ENCODE results near the gene MS4A18. TPM values are rescaled to one million over a fixed set of nuclear protein-coding genes. Genes with fewer than 3 reads are reported as not detected.
"Not testable (repeated sequence)": the region's sequence is repeated elsewhere in the genome, so short reads cannot be mapped to it uniquely, and the experiment has no call there.

Gene MS4A18
- total and polyA plus RNA-seq, 2 experiments from 2014 or later = not detected

- H3K27ac ChIP-seq = no peak overlapping the region
- TF ChIP-seq EZH2 (IDR thresholded peaks at IDR 0.05; ENCODE audit: borderline replicate concordance) = no peak
- TF ChIP-seq EZH2phosphoT487 (IDR thresholded peaks at IDR 0.05; ENCODE audit: low read depth, severe bottlenecking, unreplicated experiment) = no peak
- no peak for TF ChIP-seq CTCF (IDR thresholded peaks at IDR 0.05; ENCODE audit: poor library complexity)
- no peak overlapping the region for H2AFZ ChIP-seq
- no peak for DNase-seq (ENCODE audit: low spot score)
- no peaks in the 10 kb centered on the region for H4K20me1 ChIP-seq (ENCODE audit: insufficient read depth, poor library complexity, severe bottlenecking)
- no peaks in the 10 kb centered on the region for H3K36me3 ChIP-seq (replicated peaks; ENCODE audit: insufficient read depth, low read depth)
- no peaks in the 10 kb centered on the region for H3K27me3 ChIP-seq
- H3K9me3 ChIP-seq (ENCODE audit: low read depth) = no peaks in the 10 kb centered on the region
- H3K4me1 ChIP-seq (ENCODE audit: insufficient read depth) = peaks cover 12% of the 10 kb centered on the region
- H3K4me3 ChIP-seq = no peak overlapping the region
- no peaks in the 10 kb centered on the region for H3K79me2 ChIP-seq
- 67% methylated on average over 5 of the region's 5 CpGs for WGBS (ENCODE audit: low lambda C conversion rate, missing lambda C conversion rate)
- H3K4me2 ChIP-seq = no peak overlapping the region
- no peaks in the 10 kb centered on the region for H3K9me2 ChIP-seq (replicated peaks; ENCODE audit: insufficient read depth)
Measured at GRCh38 chr11:60706931-60707330, 17.6 kb upstream of the MS4A18 start.

GRCh38 chr11:60710482-60710881, 14.0 kb upstream of the MS4A18 start:
- TF ChIP-seq EZH2 (IDR thresholded peaks at IDR 0.05; ENCODE audit: borderline replicate concordance) = no peak
- no peak for TF ChIP-seq CTCF (IDR thresholded peaks at IDR 0.05; ENCODE audit: poor library complexity)
- TF ChIP-seq EZH2phosphoT487 (IDR thresholded peaks at IDR 0.05; ENCODE audit: low read depth, severe bottlenecking, unreplicated experiment) = no peak
- H3K27ac ChIP-seq = peak overlapping the region; percentile 15
- 63% methylated on average over 4 of the region's 4 CpGs for WGBS (ENCODE audit: low lambda C conversion rate, missing lambda C conversion rate)
- no peak overlapping the region for H3K4me2 ChIP-seq
- H2AFZ ChIP-seq = no peak overlapping the region
- no peaks in the 10 kb centered on the region for H3K79me2 ChIP-seq
- H3K4me1 ChIP-seq (ENCODE audit: insufficient read depth) = peaks cover 12% of the 10 kb centered on the region
- DNase-seq (ENCODE audit: low spot score) = peak; percentile 23
- H3K9me3 ChIP-seq (ENCODE audit: low read depth) = no peaks in the 10 kb centered on the region
- no peaks in the 10 kb centered on the region for H3K9me2 ChIP-seq (replicated peaks; ENCODE audit: insufficient read depth)
- H3K36me3 ChIP-seq (replicated peaks; ENCODE audit: insufficient read depth, low read depth) = no peaks in the 10 kb centered on the region
- no peaks in the 10 kb centered on the region for H3K27me3 ChIP-seq
- no peak overlapping the region for H3K4me3 ChIP-seq
- no peaks in the 10 kb centered on the region for H4K20me1 ChIP-seq (ENCODE audit: insufficient read depth, poor library complexity, severe bottlenecking)

- Histone ChIP-seq H3K27me3 (no peaks in the 10 kb centered on the region), H3K36me3 (replicated peaks; ENCODE audit: insufficient read depth, low read depth) (no peaks in the 10 kb centered on the region), H2AFZ (no peak overlapping the region), H3K9me3 (ENCODE audit: low read depth) (no peaks in the 10 kb centered on the region), H3K4me1 (ENCODE audit: insufficient read depth) (peaks cover 12% of the 10 kb centered on the region), H4K20me1 (ENCODE audit: insufficient read depth, poor library complexity, severe bottlenecking) (no peaks in the 10 kb centered on the region), H3K4me2 (peak overlapping the region; percentile 26), H3K4me3 (no peak overlapping the region), H3K27ac (peak overlapping the region; percentile 78), H3K9me2 (replicated peaks; ENCODE audit: insufficient read depth) (no peaks in the 10 kb centered on the region), H3K79me2 (no peaks in the 10 kb centered on the region)
- no peak for TF ChIP-seq EZH2 (IDR thresholded peaks at IDR 0.05; ENCODE audit: borderline replicate concordance)
- TF ChIP-seq CTCF (IDR thresholded peaks at IDR 0.05; ENCODE audit: poor library complexity) = no peak
- TF ChIP-seq EZH2phosphoT487 (IDR thresholded peaks at IDR 0.05; ENCODE audit: low read depth, severe bottlenecking, unreplicated experiment) = no peak
- 40% methylated on average over 4 of the region's 4 CpGs for WGBS (ENCODE audit: low lambda C conversion rate, missing lambda C conversion rate)
- peak; percentile 55 for DNase-seq (ENCODE audit: low spot score)
Measured at GRCh38 chr11:60711276-60711675, 13.2 kb upstream of the MS4A18 start.

- not testable (repeated sequence) for DNase-seq (ENCODE audit: low spot score); H3K79me2 ChIP-seq
- peak overlapping the region; percentile 61 for H3K27ac ChIP-seq
Measured at GRCh38 chr11:60713423-60713822, 11.1 kb upstream of the MS4A18 start.

More at GRCh38 chr11:60713423-60713822, 11.1 kb upstream of the MS4A18 start:
- not testable (repeated sequence) for H3K9me3 ChIP-seq (ENCODE audit: low read depth); H4K20me1 ChIP-seq (ENCODE audit: insufficient read depth, poor library complexity, severe bottlenecking); H3K4me2 ChIP-seq; H3K4me3 ChIP-seq; H2AFZ ChIP-seq; H3K27me3 ChIP-seq; H3K36me3 ChIP-seq (replicated peaks; ENCODE audit: insufficient read depth, low read depth); H3K9me2 ChIP-seq (replicated peaks; ENCODE audit: insufficient read depth)
- 63% methylated on average over 6 of the region's 6 CpGs for WGBS (ENCODE audit: low lambda C conversion rate, missing lambda C conversion rate)
- H3K4me1 ChIP-seq (ENCODE audit: insufficient read depth) = peaks cover 12% of the 10 kb centered on the region
